Hematopoietic multipotent progenitor cell treated with erythropoietin and hydrocortisone succinate and interleukin-3 and kit ligand, for 17 days (in vitro differentiated cells): Measurements from ENCODE around the gene IRX3.

Experiments used
- DNase-seq: peaks from one replicate; pipeline ENCODE4 v3.0.0-alpha.2; 2015; ENCODE audit warnings: low spot score

The IRX3 gene

GRCh38 chr16:54290833-54291655 lies 4.5 kb upstream of the IRX3 start:
- DNase-seq, result no peak

- DNase-seq, result no peak
These were observed 3.6 kb upstream of the IRX3 start for GRCh38 chr16:54289945-54290832.

GRCh38 chr16:54289242-54289944 lies 2.8 kb upstream of the IRX3 start:
- no peak for DNase-seq

- DNase-seq, result no peak
These were observed 2.3 kb upstream of the IRX3 start for GRCh38 chr16:54288835-54289241.

- no peak for DNase-seq
These were observed 1.6 kb upstream of the IRX3 start for GRCh38 chr16:54288030-54288834.

- no peak for DNase-seq
These were observed 793 bp upstream of the IRX3 start for GRCh38 chr16:54287131-54288029.

- no peak for DNase-seq
These were observed 559 bp downstream of the IRX3 start for GRCh38 chr16:54286090-54286365.

GRCh38 chr16:54285414-54286089 lies 1.0 kb downstream of the IRX3 start:
- no peak for DNase-seq

- no peak for DNase-seq
These were observed 1.6 kb downstream of the IRX3 start for GRCh38 chr16:54284931-54285413.

- DNase-seq, result no peak
These were observed 2.2 kb downstream of the IRX3 start for GRCh38 chr16:54284319-54284930.

GRCh38 chr16:54283725-54284318 lies 2.8 kb downstream of the IRX3 start:
- DNase-seq, result no peak

- no peak for DNase-seq
These were observed 3.5 kb downstream of the IRX3 start for GRCh38 chr16:54282928-54283724.

- DNase-seq, result no peak
These were observed 4.2 kb downstream of the IRX3 start for GRCh38 chr16:54282202-54282927.

GRCh38 chr16:54281535-54282201 lies 4.9 kb downstream of the IRX3 start:
- no peak for DNase-seq

GRCh38 chr16:54280751-54281150 lies 5.8 kb downstream of the IRX3 start:
- DNase-seq, result no peak

GRCh38 chr16:54277845-54278703 lies 8.5 kb downstream of the IRX3 start:
- no peak for DNase-seq
